Muscle of arm (tissue), 12 donors: ENCODE results near the gene TCERG1. TPM values are rescaled to one million over a fixed set of nuclear protein-coding genes. Genes with fewer than 3 reads are reported as not detected.
"Not testable (repeated sequence)": the region's sequence is repeated elsewhere in the genome, so short reads cannot be mapped to it uniquely, and the experiment has no call there.

Experiments used
- DNase-seq: peaks from one replicate; pipeline ENCODE4 v3.0.0-alpha.2; 2013
- polyA plus RNA-seq, 12 donors: library from polyadenylated mRNA; unstranded; fragments of 120-200 nt; gene quantifications; one replicate each; pipeline ENCODE4 v1.2.1, GENCODE V29; 2013; ENCODE audit not compliant: insufficient read length in 12 of 12

TCERG1 gene
- polyA plus RNA-seq, 12 donors = 48.1 to 230 (median 84.6) TPM

- no peak for DNase-seq
Observed at GRCh38 chr5:146515473-146516150, 68.5 kb downstream of the TCERG1 start.

GRCh38 chr5:146516151-146516475, 69.0 kb downstream of the TCERG1 start, which contains the start of gene GPR151:
GPR151 (minus strand) TSS chr5:146516190; CDS start chr5:146516113, 77 bp downstream.
- DNase-seq = no peak

- DNase-seq = no peak
Observed at GRCh38 chr5:146519554-146519953, 72.4 kb downstream of the TCERG1 start.

GRCh38 chr5:146520731-146521130, 73.6 kb downstream of the TCERG1 start:
- DNase-seq = no peak

- DNase-seq = no peak
Observed at GRCh38 chr5:146521403-146522106, 74.4 kb downstream of the TCERG1 start.

GRCh38 chr5:146523698-146524097, 76.6 kb downstream of the TCERG1 start:
- no peak for DNase-seq

- no peak for DNase-seq
Observed at GRCh38 chr5:146527785-146528184, 80.7 kb downstream of the TCERG1 start.

GRCh38 chr5:146528236-146528635, 81.1 kb downstream of the TCERG1 start:
- DNase-seq = no peak

- DNase-seq = no peak
Observed at GRCh38 chr5:146529984-146530383, 82.9 kb downstream of the TCERG1 start.

GRCh38 chr5:146533260-146533857, 86.2 kb downstream of the TCERG1 start:
- peak; percentile 49 for DNase-seq

GRCh38 chr5:146533882-146534281, 86.7 kb downstream of the TCERG1 start:
- no peak for DNase-seq

GRCh38 chr5:146538432-146538831, 91.3 kb downstream of the TCERG1 start:
- no peak for DNase-seq

- DNase-seq = no peak
Observed at GRCh38 chr5:146539973-146540372, 92.8 kb downstream of the TCERG1 start.

- DNase-seq = no peak
Observed at GRCh38 chr5:146540414-146540813, 93.3 kb downstream of the TCERG1 start.

GRCh38 chr5:146541958-146542849, 95.1 kb downstream of the TCERG1 start:
- DNase-seq = peak; percentile 39

- no peak for DNase-seq
Observed at GRCh38 chr5:146544232-146544631, 97.1 kb downstream of the TCERG1 start.

GRCh38 chr5:146548781-146549449, 101.8 kb downstream of the TCERG1 start:
- no peak for DNase-seq

- DNase-seq = no peak
Observed at GRCh38 chr5:146549615-146550014, 102.5 kb downstream of the TCERG1 start.

- DNase-seq = no peak
Observed at GRCh38 chr5:146553446-146553845, 106.3 kb downstream of the TCERG1 start.

GRCh38 chr5:146556884-146557283, 109.8 kb downstream of the TCERG1 start:
- not testable (repeated sequence) for DNase-seq

GRCh38 chr5:146560205-146560812, 113.2 kb downstream of the TCERG1 start:
- no peak for DNase-seq
